Stimulated activated CD4-positive, alpha-beta T cell treated with anti-CD3 and anti-CD28 coated beads, Interleukin-4, amount 100 ng/mL, for 4 hours (primary cell): ENCODE data around the gene BTBD16.

Source experiments
- DNase-seq, 2 experiments: peaks; one replicate each; pipeline ENCODE4 v3.0.0-alpha.2; 2020

BTBD16 gene

DNA sequence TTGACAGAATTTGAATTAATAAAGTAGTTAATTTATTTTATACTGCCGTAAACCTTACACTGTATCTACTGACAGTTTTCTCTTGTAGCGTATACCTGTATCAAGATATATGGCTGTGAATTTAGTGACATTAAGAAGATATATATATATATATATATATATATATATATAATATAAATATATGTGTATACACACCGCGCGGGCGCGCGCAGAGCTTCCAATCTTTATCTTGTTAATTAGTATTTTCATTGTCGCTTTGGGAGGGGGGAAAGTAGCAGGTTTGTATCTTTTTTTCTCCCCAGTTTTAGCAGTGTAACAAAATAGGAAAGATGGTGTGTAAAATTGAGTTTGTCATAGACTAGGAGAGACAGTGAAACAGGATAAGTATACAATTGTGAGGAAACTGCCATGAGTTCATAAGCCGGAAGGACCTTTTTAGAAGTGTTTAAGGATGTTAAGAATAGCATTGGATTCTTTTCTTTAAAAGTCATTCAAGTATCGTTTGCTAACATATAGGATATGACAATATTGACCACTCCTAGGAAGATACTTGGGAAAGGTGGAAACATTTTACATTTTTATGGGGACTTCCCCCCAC, 105.4 kb downstream of the BTBD16 start:
- DNase-seq, result no peak

DNA sequence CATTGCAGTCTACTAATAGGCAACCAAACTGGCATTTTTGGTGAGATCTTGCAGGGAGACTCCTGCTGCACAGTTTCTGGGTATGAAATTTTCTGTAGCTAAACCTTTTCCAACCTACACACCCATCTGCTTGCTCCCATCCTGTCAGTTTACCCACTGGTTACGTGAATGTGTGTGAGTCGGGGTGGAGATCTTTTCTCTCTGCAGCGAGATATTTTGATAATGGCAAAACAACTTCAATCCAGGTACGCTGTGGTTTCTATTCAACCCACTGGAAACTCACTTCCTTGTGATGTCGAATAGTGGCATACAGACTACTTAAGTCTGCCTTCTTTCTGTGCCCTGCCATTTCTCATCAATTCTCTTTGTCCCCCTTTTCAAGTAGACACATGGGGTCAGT, 107.9 kb downstream of the BTBD16 start:
- no peak for DNase-seq

DNA sequence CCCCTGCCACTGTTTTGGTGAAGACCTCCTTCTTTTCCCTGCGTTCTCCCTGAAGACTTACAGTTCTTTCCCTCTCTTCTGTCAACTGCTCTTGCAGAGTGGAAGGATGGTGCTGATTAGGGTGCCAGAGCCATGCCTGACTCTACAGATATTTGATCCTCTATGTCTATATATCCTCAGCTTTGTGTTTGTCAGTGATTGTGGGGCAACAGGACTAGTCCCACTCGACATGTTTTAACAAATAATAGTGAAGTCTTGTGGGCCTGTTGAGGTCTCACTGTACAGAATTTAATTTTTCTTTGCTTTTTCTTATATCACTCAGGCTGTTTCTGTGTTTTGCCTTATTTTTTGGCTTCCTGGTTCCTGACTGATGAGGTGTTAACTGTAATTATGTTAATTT, 108.4 kb downstream of the BTBD16 start:
- no peak for DNase-seq

DNA sequence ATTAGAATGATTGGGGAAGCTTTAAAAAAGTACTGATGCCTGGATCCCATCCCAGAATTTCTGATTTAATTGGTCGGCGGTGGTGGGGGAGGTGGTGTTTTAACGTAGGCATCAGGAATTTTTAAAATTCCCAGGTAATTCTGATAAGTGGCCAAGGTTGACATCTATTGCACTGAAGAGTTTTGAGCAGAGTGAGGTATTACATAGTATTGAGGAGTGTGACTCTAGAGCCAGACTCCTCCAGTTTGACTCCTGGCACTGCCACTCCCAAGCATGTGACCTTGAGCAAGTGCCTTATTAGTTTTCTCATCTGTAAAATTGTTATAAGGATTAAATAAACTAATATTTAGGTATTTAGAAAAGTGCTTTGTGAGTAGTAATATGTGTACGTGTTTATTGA, 109.6 kb downstream of the BTBD16 start:
- no peak for DNase-seq

DNA sequence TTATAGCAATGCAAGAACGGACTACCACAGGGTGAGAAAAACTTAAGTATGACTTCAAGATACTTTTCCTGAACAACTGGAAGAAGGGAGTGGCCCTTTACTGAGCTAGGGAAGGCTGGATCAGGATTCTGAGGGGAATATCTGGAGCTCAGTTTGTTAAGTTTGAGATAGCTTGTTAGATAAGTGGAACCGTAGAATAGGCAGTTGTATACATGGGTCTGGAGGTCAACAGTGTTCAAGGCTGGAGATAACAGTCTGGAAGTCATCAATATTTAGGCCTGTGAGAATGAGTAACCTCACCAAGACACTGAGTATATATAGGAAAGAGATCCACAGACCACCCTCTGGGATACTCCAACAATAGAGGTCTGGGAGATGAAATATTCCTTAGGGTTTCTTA, 110.6 kb downstream of the BTBD16 start:
- no peak for DNase-seq

DNA sequence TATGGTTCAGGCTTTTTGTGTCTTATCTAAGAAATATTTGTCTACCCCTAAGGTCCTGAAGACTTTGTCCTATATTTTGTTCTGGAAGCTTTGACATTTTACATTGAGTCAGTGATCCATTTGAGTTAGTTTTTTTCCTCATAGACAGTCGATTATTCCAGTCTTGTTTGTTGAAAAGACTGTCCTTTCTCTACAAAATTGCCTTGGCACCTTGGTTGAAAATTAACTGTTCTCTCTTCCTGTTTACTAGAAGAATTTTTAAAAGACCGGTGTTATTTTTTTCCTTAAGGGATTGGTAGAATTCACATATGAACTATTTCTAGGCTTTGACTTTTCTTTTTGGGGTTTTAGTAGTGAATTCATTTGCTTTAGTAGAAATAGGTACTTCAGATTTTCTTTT, 115.4 kb downstream of the BTBD16 start:
- DNase-seq, result no peak

DNA sequence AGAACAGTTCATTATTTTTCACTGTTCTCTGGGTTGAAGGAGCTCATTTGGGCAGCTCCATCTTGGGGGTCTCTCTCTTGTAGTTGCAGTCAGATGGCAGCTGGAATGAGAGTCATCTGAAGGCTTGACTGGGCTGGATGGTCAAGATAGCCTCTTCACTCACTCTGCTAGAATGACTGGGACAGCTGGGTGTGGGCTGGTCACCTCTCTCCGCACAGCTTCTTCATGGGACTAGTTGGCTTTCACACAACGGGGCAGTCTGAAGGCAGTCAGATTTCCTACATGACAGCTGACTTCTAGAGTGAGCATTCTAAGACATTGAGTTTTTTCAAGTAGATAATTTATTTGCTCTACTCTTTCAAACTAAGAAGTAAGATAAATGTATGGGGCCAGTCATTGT, 116.5 kb downstream of the BTBD16 start:
- no peak for DNase-seq
